Measurements from ENCODE around the gene ARHGEF19. TPM values are rescaled to one million over a fixed set of nuclear protein-coding genes. Genes with fewer than 3 reads are reported as not detected.

Gene ARHGEF19
- total and polyA plus RNA-seq, 2 of the 13 experiments (the other 11 are each of a cell fraction or from before 2014, with no cell fraction given): 1.7 to 1.8 TPM

DNA sequence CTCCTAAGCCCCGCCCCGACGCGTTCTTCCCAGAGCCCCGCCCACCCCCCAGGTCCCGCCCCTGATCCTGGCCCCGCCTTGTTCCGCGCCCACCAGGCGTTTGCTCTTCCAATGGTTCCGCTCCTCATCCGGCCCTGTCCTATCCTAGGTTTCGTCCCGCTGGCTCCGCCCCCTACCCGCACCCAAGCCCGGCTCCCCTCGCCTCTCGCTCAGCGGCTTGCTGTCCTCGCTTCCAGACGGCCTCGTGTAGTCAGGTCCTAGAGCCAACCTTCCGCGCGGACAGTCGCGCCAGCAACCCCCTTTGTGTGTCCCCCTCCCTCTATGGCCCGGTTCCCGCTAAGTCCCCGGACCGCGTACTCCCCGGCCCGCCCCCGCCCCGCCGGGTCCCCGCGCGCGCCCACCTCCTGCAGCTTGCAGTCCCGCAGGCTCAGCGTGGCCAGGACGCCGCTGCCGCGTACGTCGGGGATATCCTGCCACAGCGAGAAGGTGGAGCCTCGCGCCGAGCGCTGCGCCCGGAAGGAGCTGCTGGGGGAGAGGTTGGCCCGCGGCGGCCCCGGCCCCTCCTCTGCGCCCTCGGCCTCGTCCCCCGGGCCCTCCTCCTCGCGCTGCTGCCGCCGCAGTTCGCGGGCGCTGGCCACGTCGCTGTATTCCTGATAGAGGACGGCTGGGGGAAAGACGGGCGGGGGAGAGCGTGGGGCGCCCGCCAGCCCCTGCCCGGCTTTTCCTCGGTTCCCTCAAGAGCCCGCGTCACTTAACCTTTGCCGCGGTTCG is 5.7 kb downstream of the ARHGEF19 start (continued):
- TF ChIP-seq SIN3A (IDR thresholded peaks at IDR 0.05; ENCODE audit: borderline replicate concordance, low read depth, low read length): no peak
- TF ChIP-seq, protein P1, sequence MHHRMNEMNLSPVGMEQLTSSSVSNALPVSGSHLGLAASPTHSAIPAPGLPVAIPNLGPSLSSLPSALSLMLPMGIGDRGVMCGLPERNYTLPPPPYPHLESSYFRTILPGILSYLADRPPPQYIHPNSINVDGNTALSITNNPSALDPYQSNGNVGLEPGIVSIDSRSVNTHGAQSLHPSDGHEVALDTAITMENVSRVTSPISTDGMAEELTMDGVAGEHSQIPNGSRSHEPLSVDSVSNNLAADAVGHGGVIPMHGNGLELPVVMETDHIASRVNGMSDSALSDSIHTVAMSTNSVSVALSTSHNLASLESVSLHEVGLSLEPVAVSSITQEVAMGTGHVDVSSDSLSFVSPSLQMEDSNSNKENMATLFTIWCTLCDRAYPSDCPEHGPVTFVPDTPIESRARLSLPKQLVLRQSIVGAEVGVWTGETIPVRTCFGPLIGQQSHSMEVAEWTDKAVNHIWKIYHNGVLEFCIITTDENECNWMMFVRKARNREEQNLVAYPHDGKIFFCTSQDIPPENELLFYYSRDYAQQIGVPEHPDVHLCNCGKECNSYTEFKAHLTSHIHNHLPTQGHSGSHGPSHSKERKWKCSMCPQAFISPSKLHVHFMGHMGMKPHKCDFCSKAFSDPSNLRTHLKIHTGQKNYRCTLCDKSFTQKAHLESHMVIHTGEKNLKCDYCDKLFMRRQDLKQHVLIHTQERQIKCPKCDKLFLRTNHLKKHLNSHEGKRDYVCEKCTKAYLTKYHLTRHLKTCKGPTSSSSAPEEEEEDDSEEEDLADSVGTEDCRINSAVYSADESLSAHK (CRISPR knock-in tag; IDR thresholded peaks at IDR 0.05; ENCODE audit: borderline replicate concordance): no peak
- TF ChIP-seq FOXK1 (CRISPR knock-in tag; IDR thresholded peaks at IDR 0.05; ENCODE audit: borderline replicate concordance, low read depth): no peak
- TF ChIP-seq ZSCAN31 (CRISPR knock-in tag; IDR thresholded peaks at IDR 0.05; ENCODE audit: low read depth): peak; percentile 70; the same call in 1 of the 2 replicates
- TF ChIP-seq HIVEP1 (CRISPR knock-in tag; IDR thresholded peaks at IDR 0.05): no peak
- peak; percentile 48; the same call in 1 of the 2 replicates for TF ChIP-seq ZNF547 (CRISPR knock-in tag; IDR thresholded peaks at IDR 0.05)
- TF ChIP-seq, protein P2, sequence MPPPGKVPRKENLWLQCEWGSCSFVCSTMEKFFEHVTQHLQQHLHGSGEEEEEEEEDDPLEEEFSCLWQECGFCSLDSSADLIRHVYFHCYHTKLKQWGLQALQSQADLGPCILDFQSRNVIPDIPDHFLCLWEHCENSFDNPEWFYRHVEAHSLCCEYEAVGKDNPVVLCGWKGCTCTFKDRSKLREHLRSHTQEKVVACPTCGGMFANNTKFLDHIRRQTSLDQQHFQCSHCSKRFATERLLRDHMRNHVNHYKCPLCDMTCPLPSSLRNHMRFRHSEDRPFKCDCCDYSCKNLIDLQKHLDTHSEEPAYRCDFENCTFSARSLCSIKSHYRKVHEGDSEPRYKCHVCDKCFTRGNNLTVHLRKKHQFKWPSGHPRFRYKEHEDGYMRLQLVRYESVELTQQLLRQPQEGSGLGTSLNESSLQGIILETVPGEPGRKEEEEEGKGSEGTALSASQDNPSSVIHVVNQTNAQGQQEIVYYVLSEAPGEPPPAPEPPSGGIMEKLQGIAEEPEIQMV (CRISPR knock-in tag; IDR thresholded peaks at IDR 0.05; ENCODE audit: low read depth): no peak
- TF ChIP-seq, protein P3, sequence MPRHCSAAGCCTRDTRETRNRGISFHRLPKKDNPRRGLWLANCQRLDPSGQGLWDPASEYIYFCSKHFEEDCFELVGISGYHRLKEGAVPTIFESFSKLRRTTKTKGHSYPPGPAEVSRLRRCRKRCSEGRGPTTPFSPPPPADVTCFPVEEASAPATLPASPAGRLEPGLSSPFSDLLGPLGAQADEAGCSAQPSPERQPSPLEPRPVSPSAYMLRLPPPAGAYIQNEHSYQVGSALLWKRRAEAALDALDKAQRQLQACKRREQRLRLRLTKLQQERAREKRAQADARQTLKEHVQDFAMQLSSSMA (CRISPR knock-in tag; IDR thresholded peaks at IDR 0.05): no peak
- TF ChIP-seq, protein P4, sequence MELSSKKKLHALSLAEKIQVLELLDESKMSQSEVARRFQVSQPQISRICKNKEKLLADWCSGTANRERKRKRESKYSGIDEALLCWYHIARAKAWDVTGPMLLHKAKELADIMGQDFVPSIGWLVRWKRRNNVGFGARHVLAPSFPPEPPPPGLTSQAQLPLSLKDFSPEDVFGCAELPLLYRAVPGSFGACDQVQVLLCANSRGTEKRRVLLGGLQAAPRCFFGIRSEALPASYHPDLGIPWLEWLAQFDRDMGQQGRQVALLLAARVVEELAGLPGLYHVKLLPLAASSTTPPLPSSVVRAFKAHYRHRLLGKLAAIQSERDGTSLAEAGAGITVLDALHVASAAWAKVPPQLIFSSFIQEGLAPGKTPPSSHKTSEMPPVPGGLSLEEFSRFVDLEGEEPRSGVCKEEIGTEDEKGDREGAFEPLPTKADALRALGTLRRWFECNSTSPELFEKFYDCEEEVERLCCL (CRISPR knock-in tag; IDR thresholded peaks at IDR 0.05; ENCODE audit: borderline replicate concordance): no peak
- no peak for TF ChIP-seq KLF13 (CRISPR knock-in tag; IDR thresholded peaks at IDR 0.05)
- TF ChIP-seq, protein P5, sequence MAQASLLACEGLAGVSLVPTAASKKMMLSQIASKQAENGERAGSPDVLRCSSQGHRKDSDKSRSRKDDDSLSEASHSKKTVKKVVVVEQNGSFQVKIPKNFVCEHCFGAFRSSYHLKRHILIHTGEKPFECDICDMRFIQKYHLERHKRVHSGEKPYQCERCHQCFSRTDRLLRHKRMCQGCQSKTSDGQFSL (CRISPR knock-in tag; IDR thresholded peaks at IDR 0.05): no peak
- no peak for TF ChIP-seq NFE2 (CRISPR knock-in tag; IDR thresholded peaks at IDR 0.05)
- TF ChIP-seq ZNF510 (CRISPR knock-in tag; IDR thresholded peaks at IDR 0.05; ENCODE audit: low read depth): peak; percentile 24; the same call in 1 of the 2 replicates
- TF ChIP-seq, protein P6, sequence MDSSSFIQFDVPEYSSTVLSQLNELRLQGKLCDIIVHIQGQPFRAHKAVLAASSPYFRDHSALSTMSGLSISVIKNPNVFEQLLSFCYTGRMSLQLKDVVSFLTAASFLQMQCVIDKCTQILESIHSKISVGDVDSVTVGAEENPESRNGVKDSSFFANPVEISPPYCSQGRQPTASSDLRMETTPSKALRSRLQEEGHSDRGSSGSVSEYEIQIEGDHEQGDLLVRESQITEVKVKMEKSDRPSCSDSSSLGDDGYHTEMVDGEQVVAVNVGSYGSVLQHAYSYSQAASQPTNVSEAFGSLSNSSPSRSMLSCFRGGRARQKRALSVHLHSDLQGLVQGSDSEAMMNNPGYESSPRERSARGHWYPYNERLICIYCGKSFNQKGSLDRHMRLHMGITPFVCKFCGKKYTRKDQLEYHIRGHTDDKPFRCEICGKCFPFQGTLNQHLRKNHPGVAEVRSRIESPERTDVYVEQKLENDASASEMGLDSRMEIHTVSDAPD (CRISPR knock-in tag; IDR thresholded peaks at IDR 0.05): no peak
- TF ChIP-seq, protein P7, sequence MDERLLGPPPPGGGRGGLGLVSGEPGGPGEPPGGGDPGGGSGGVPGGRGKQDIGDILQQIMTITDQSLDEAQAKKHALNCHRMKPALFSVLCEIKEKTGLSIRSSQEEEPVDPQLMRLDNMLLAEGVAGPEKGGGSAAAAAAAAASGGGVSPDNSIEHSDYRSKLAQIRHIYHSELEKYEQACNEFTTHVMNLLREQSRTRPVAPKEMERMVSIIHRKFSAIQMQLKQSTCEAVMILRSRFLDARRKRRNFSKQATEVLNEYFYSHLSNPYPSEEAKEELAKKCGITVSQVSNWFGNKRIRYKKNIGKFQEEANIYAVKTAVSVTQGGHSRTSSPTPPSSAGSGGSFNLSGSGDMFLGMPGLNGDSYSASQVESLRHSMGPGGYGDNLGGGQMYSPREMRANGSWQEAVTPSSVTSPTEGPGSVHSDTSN (CRISPR knock-in tag; IDR thresholded peaks at IDR 0.05): no peak
- TF ChIP-seq ZSCAN29 (CRISPR knock-in tag; conservative IDR thresholded peaks at IDR 0.05): no peak

Data from HepG2 (cell line).